Kidney glomerular epithelial cell (primary cell): Measurements from ENCODE around the gene VWA5B1.

ENCODE experiments used
- DNase-seq: peaks from one replicate; lab custom pipeline; 2025; lab: John Stamatoyannopoulos, UW

The VWA5B1 gene

GRCh38 chr1:20389571-20389970, 98.9 kb downstream of the VWA5B1 start:
- no peak for DNase-seq

GRCh38 chr1:20390589-20391331, 100.1 kb downstream of the VWA5B1 start:
- DNase-seq: no peak

GRCh38 chr1:20395255-20395654, 104.6 kb downstream of the VWA5B1 start:
- DNase-seq: no peak

- DNase-seq: no peak
Measured at GRCh38 chr1:20398744-20399143, 108.1 kb downstream of the VWA5B1 start.

GRCh38 chr1:20399196-20399595, 108.5 kb downstream of the VWA5B1 start:
- no peak for DNase-seq

GRCh38 chr1:20399606-20400180, 109.0 kb downstream of the VWA5B1 start:
- no peak for DNase-seq

GRCh38 chr1:20400341-20401177, 109.9 kb downstream of the VWA5B1 start:
- no peak for DNase-seq

GRCh38 chr1:20401405-20402010, 110.8 kb downstream of the VWA5B1 start:
- DNase-seq: no peak

GRCh38 chr1:20402585-20403422, 112.1 kb downstream of the VWA5B1 start:
- no peak for DNase-seq

- DNase-seq: no peak
Measured at GRCh38 chr1:20403423-20404145, 112.9 kb downstream of the VWA5B1 start.

GRCh38 chr1:20404466-20404865, 113.8 kb downstream of the VWA5B1 start:
- no peak for DNase-seq
